HG02943 (cell line): ENCODE data around the gene TRPV5.

Experiments used
- ATAC-seq: cut with Tn5 transposase; IDR thresholded peaks from one replicate; pipeline ENCODE4 v1.9.1; 2021; ENCODE audit warnings: mild to moderate bottlenecking, low read depth, moderate library complexity; ENCODE audit not compliant: unreplicated experiment

Gene TRPV5

GRCh38 chr7:142873281-142873784 lies 60.2 kb downstream of the TRPV5 start:
- ATAC-seq = no peak

- ATAC-seq = no peak
Measured at GRCh38 chr7:142872106-142872675, 61.4 kb downstream of the TRPV5 start.

- no peak for ATAC-seq
Measured at GRCh38 chr7:142871260-142872105, 62.1 kb downstream of the TRPV5 start.

- no peak for ATAC-seq
Measured at GRCh38 chr7:142870566-142871259, 62.8 kb downstream of the TRPV5 start.

- ATAC-seq = no peak
Measured at GRCh38 chr7:142870147-142870559, 63.4 kb downstream of the TRPV5 start.

GRCh38 chr7:142869434-142869833 lies 64.1 kb downstream of the TRPV5 start:
- ATAC-seq = no peak

- no peak for ATAC-seq
Measured at GRCh38 chr7:142868986-142869415, 64.5 kb downstream of the TRPV5 start.

GRCh38 chr7:142868188-142868985 lies 65.2 kb downstream of the TRPV5 start:
- no peak for ATAC-seq

GRCh38 chr7:142867398-142868187 lies 66.0 kb downstream of the TRPV5 start:
- no peak for ATAC-seq

GRCh38 chr7:142867097-142867378 lies 66.5 kb downstream of the TRPV5 start:
- ATAC-seq = no peak

GRCh38 chr7:142866361-142867096 lies 67.0 kb downstream of the TRPV5 start:
- no peak for ATAC-seq

- ATAC-seq = no peak
Measured at GRCh38 chr7:142865766-142866165, 67.8 kb downstream of the TRPV5 start.

- no peak for ATAC-seq
Measured at GRCh38 chr7:142864980-142865747, 68.4 kb downstream of the TRPV5 start.

GRCh38 chr7:142863891-142864685 lies 69.5 kb downstream of the TRPV5 start:
- ATAC-seq = no peak

GRCh38 chr7:142862786-142863400 lies 70.7 kb downstream of the TRPV5 start:
- ATAC-seq = no peak

- no peak for ATAC-seq
Measured at GRCh38 chr7:142862351-142862750, 71.2 kb downstream of the TRPV5 start.

- no peak for ATAC-seq
Measured at GRCh38 chr7:142860968-142861367, 72.6 kb downstream of the TRPV5 start.
